ENCODE results near the gene KDM4C.

DNA sequence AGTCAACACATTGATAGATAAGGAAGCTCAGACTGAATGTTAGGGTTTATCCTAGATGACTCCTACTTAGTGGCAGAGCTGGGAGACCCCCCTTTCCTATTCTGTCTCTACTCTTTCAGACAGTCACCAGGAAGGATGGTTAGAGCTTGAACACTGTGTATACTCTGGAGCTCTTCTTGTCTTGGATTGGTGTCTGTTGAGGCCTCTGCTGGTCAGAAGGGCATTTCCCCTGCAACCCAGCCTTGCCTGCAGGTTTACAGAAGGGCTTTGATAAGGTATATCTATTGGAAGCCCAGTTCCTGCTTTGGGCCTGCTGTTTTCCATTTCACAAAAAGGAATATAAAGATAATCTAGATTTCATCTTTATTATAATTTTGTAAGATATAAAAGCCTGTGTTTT lies 71.8 kb downstream of the KDM4C start:
- TF ChIP-seq POLR2A (IDR thresholded peaks at IDR 0.05): no peak
- TF ChIP-seq CTCF (IDR thresholded peaks at IDR 0.05): no peak
- TF ChIP-seq POLR2AphosphoS5 (IDR thresholded peaks at IDR 0.05): no peak
- TF ChIP-seq EP300 (IDR thresholded peaks at IDR 0.05): no peak

All from sigmoid colon (tissue), 4 donors.